Fibroblast of the aortic adventitia (primary cell): ENCODE measurements around the gene AUNIP. TPM values are rescaled to one million over a fixed set of nuclear protein-coding genes. Genes with fewer than 3 reads are reported as not detected.

Experiments used
- DNase-seq: peaks from one replicate; pipeline ENCODE4 v3.0.0-alpha.2; 2010; ENCODE audit warnings: low read depth
- H3K4me3 ChIP-seq: 2 replicates; pipeline ENCODE4 v1.5.1; 2011; ENCODE audit warnings: low read depth, mild to moderate bottlenecking, control low read depth, low read length, moderate library complexity
- CTCF ChIP-seq: IDR thresholded peaks from 2 replicates; pipeline ENCODE4 v1.5.1; 2011; ENCODE audit warnings: mild to moderate bottlenecking, low read length, control low read depth, inconsistent platforms; ENCODE audit not compliant: insufficient read depth
- total RNA-seq: library from RNA; depleted of rRNA; stranded (reverse); fragments of >200 nt; gene quantifications from 2 replicates; pipeline ENCODE4 v1.2.3, GENCODE V29; 2012; ENCODE audit warnings: low replicate concordance

AUNIP gene
- total RNA-seq, 1 donor = 4.8 TPM

DNA sequence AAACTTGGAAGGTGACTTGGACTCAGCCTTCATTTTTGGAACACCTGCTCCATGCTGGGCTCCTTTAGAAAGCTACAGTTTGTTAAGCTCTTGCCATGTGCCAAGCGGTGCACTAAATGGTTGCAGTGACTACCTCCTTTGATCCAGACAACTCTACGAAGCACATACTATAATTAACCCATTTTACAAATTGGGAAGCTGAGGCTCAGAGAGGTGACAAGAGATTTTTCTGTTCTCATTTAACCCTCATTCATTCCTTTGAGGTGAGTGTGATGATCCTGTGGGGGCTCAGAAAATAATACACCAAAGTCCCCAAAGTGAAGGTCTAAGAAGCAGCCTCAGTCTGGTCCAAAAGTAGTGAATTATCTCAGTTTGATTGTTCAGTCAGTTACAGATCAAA is 17.9 kb upstream of the AUNIP start:
- no peak for DNase-seq
- H3K4me3 ChIP-seq = no peak overlapping the region
- no peak for TF ChIP-seq CTCF

- no peak for DNase-seq
- no peak overlapping the region for H3K4me3 ChIP-seq
- no peak for TF ChIP-seq CTCF
Measured at GRCh38 chr1:25876693-25877077, 17.4 kb upstream of the AUNIP start.

GRCh38 chr1:25875856-25876692 is 16.8 kb upstream of the AUNIP start:
- DNase-seq = no peak
- peak overlapping the region; percentile 72 for H3K4me3 ChIP-seq
- TF ChIP-seq CTCF = no peak

GRCh38 chr1:25875154-25875855 is 16.0 kb upstream of the AUNIP start, which contains the start of gene PAQR7:
TSS of gene PAQR7 (minus strand) at chr1:25875708. CDS start at chr1:25863839, 11,869 bp downstream.
- no peak for TF ChIP-seq CTCF
- peak within 1 kb of the TSS; percentile 72 for H3K4me3 ChIP-seq
- DNase-seq = peak; percentile 59

GRCh38 chr1:25874635-25875153 is 15.4 kb upstream of the AUNIP start:
- DNase-seq = no peak
- peak overlapping the region; percentile 72 for H3K4me3 ChIP-seq
- TF ChIP-seq CTCF = no peak

DNA sequence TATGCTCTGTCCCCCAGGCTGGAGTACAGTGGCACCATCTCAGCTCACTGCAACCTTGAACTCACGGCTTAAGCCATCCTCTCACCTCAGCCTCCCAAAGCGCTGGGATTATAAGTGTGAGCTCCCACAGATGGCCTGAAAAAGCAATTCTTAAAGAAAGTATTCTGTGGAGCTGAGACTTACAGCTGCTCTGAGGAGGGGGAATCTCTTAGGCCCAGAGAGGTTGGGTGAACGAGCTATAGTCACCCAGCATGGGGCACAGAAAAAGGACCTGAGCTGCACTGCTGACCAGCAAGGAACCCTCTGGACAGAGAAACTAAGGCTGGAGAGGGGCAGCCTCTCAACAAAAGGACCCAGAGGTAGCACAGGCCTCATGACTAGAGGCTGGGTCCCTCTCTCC is 15.0 kb upstream of the AUNIP start:
- H3K4me3 ChIP-seq = peak overlapping the region; percentile 72
- no peak for DNase-seq
- no peak for TF ChIP-seq CTCF
